ENCODE results near the gene XAB2.

GRCh38 chr19:7676376-7676775 lies 47.0 kb upstream of the XAB2 start:
- TF ChIP-seq EZH2 (IDR thresholded peaks at IDR 0.05) = no peak
- TF ChIP-seq POLR2AphosphoS5 (IDR thresholded peaks at IDR 0.05; ENCODE audit: borderline replicate concordance, low read depth, low read length) = no peak
